ENCODE data around the gene WDR90.

Gene WDR90

DNA sequence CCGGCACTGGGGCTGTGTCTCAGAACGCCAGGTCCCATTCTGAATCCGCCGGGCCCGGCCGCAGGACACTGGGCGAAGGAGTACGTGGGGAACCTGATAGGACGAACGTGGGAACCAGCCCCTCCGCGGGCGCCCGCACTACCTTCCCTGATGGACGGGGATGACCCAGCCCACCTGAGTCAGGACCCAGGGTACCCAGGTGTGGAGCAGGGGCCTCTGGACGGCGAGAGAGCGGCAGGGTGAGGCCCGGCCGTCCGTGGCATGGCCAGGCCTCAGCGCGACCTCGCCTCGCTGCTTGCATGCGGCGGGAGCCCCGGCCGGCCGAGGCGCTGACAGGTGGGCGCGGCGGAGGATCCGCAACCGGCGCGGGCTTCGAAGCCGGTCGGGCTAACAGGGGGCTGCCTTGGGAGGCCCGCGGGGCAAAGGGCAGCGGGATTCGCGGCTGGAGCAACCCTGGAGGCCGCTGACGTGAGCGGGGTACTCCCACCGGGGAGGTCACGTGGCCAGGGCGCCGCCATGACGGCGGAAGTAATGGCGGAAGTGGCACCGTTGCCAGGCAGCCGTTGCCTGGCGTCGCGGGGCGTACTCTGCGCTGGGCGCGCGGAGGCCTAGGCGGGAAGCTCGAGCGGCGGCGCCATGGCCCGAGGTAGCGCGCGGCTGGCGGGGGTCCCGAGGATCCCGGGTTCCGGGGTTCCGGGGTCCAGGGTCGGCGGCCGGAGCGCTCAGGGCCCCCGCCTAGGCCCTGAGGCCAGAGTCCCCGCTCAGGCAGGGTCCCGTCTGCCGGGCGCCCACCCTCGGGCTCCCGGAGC lies at the start of gene WDR90:
Gene WDR90 (plus strand): TSS at position 585 of the 809 bp plus-strand sequence. CDS start 52 bp downstream, at position 637.
- DNase-seq = peak; percentile 51

DNA sequence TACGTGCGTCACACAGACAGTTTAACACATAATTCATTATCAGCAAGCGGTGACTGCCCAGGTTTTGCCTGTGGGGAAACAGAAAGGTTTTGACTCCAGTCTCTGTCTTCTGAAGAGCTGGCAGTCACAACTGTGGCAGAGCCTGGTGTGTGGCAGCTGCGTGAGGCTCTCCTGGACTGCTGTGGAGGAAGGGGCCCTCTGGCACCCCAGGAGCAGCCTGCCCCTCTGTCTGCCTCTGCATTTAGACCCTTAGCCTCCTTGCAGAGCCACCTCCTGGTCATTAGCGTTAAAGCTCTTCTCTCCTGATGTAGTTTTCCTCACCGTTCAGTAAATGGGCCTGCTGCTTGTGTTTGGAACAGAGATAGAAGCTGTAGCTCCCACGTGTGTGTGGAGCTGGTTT lies 48.4 kb upstream of the WDR90 start:
- DNase-seq = no peak

DNA sequence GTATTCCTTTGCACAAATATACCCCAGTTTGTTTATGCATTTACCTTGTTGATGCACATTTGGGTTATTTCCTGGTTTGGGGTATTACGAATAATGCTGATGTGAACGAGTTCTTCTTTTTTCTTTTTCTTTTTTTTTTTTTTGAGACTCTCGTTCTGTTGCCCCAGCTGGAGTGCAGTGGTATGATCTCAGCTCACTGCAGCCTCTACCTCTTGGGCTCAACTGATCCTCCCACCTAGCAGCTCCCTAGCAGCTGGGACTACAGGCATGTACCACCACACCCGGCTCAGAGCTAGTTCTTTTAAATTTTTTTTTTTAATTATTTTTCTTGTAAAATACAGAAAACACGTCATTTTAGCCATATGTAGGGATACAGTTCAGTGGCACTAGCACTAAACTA lies 45.2 kb upstream of the WDR90 start:
- no peak for DNase-seq

DNA sequence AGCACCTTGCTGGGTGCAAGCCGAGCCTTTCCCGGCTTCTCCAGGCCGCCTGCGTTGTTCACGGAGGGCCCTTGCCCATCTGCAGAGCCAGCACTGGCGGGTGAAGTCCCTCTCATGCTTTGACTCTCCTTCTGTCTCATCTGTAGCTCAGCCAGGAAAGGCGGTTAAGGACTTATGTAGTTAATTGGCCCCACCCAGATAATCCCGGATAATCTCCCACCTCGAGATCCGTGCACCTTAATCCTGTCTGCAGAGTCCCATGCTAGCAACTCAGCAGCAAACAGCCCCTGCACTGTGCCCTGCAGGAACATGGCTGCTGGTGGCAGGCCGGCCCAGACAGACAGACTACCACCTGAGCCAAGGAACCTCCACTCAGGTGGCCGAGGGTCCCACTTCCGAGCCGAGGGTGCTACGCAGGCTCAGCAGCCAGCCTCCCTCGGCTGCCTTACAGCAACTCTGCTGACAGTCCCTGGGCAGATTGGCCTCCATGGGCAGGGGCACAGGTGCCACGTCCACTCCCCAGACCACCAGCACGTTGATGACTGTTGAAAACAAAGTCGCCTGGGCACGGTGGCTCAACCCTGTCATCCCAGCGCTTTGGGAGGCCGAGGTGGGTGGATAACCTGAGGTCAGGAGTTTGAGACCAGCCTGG lies 42.4 kb upstream of the WDR90 start:
- peak; percentile 95 for DNase-seq

DNA sequence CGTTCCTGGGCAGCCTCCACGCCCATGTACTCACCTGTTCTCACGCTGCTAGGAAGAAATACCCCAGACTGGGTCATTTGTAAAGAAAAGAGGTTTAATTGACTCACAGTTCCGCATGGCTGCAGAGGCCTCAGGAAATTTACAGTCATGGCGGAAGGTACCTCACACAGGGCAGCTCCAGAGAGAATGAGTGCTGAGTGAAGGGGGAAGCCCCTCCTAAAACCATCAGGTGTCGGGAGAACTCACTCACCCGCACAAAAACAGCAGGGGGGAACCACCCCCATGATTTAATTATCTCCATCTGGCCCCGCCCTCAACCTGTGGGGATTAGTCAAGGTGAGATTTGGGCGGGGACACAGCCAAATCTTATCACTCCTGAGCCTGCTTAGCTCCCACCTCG lies 41.1 kb upstream of the WDR90 start:
- no peak for DNase-seq

DNA sequence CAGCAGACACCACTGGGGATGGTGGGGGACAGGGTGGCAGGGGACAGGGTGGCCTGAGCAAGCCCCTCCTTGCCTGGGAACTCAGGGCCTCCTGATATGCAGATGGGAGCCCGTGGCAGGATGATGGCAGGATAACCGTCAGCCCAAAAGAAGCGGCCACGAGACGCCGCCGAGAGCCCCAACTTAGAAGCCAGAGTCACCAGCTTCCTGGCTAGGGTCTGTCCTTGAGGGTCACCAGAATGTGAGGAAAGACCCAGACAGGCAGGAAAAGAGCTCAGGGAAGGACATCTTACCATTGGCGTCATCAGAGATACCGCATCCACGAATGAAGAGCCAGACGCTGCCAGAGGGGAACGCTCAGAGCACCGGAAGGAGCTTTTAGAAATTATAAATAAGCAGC lies 39.8 kb upstream of the WDR90 start:
- no peak for DNase-seq

DNA sequence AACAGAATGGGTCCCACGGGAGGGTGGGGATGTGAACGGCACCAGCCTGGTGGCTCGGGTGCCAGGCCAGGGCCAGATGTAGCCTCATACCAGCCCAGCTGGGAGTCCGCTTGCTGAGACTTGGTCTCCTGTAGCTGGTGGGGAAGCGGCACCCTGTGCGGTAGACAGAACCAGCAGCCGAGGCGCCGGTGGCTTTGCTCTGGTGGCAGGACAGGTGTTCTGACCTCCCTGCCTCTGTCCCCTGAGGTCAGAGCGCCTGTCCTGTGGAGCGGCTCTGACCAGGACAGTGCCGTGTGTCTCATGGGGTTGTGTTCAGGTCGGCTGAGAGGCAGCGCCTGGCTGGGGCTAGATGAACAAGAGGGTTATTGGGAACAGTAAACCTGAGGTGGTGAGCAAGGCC lies 39.2 kb upstream of the WDR90 start:
- DNase-seq = no peak

DNA sequence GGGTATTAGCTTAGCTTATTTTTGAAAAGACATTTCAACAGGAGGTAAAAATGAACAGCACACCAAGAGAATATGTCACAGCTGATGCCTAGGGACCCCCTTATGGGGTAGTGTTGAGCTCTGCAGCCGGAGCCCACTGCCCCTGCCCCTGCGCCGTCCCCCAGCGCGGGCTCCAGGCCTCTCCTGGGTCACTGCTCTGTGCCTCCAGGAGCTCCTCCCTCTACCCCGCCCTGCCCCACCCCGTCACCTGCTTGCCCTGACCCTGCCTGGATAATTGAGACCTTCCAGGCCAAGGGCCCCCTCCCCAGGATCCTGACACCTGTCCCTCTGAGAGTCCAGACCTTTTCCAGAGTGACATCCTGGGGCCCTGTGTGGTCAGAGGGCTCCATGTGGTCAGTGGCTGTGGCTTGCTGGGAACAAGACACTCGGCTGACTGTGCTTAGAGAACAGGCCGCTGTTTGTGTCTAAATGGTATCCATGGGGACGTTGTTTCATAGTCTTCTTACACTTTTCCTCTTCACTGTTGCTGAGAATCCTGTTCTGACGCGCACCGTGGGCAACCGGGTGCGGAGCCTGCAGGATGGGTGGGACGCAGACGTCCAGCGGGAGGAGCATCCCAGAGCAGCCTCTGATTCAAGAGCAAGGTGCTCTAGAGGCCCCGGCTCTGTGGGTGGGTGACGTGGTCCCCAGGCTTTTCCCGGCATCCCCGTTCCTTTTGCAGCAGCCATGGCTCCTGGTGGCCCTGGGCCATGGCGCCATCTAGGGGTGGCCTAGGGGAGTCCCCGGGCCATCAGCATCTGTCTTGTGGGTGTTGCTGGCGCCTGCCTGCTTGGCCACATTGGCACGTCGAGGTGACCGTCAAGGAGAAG lies 38.4 kb upstream of the WDR90 start:
- DNase-seq = no peak

DNA sequence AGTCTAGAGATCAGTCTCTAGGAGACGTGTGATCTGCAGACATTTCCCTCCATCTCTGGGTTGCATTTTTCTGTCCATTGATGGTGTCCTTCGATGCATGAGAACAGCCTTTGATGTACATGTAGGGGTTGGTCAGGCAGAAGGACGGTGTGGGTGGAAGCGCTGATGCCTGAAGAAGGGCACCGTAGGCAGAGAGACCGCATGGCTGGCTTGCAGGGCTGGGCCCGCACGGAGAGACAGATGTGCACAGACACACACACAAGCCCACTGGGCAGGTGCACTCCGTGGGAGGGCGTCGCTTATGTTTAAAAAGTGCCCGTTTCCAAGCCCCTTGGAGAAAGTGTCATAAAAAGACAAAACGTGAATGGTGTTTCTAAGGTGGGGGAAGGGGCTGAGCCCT lies 34.0 kb upstream of the WDR90 start:
- DNase-seq = no peak

DNA sequence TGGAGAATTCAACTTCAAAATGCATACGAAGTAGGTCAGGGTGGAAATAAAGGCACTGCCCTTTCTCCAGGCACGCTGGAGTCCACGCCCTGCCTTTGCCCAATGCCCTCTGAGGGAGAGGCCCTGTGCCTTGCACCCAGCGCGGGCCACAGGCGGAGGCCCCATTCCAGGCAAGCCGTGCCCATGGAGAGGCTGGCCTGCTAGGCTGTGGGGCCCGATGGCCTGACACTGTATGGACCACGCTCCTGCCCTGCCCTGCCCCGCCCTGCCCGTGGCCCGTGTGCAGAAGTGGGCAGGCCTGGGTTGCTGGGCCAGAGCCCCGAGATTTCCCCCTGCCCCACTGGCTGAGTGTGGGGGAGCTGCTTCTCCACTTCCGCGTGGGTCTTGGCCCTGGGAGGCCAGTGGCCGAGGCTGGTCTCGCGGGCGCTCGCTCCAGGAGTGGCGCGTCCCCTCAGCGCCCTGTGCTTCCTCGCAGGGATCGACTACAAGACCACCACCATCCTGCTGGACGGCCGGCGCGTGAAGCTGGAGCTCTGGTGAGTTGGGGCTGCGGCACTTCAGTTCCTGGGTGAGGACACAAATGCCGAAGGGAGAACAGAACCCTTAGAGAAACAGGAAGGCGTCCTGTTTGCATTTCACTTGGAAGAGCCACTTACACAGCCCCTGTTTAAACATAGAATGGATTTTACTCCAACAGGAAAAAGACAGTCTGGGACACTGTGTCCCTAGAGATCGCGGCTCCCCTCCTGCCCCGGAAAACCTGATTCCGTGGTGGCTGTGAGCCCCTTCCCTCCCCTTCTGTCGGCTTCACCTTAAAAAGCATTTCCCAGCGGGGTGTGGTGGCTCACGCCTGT lies 32.2 kb upstream of the WDR90 start:
- no peak for DNase-seq

DNA sequence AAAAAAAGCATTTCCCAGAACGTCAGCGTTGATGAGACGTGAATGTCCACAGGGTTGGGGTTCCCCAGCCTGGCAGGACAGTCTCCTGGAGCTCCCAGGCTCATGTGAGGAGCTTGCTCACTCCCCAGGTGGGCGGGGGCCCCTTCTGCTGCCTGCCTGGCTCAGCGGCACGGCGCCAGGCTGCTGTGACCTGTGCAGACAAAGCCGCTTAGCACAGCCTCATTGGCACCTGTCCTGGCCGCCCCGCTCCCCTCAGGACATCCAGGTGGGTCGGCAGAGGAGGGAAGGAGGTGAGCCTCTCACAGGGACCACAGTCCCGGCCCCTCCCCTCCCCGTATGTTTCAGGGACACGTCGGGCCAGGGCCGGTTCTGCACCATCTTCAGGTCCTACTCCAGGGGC lies 31.3 kb upstream of the WDR90 start:
- no peak for DNase-seq

DNA sequence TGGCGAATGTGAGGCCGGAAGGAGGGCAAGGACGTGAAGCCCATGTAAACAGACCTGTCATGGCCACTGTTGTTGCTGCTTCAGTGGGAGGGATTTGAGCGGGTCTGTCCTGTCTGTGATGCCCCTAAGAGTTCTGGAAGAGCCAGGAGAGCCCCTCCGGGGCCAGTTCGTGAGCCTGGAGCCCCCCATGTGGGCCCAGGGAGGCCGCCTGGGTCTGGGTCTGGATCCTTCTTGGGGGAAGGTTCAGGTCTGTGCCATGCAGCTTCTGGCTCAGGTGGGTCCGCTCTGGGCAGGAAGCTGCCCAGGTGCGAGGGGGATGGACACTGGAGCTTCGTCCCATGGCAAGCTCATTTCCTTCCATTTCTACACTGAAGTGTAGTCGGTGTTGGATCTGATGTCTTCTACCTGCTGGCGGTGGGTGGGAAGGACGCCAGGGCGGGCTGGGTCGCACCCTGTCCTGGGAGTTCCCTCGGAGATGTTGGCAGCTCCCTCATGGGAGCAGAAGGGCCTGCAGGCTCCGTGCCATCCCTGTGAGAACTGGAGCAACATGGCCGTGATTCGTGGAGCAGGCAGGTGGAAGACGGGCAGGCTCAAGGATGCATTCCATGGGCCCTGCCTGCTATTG lies 29.6 kb upstream of the WDR90 start:
- no peak for DNase-seq

DNA sequence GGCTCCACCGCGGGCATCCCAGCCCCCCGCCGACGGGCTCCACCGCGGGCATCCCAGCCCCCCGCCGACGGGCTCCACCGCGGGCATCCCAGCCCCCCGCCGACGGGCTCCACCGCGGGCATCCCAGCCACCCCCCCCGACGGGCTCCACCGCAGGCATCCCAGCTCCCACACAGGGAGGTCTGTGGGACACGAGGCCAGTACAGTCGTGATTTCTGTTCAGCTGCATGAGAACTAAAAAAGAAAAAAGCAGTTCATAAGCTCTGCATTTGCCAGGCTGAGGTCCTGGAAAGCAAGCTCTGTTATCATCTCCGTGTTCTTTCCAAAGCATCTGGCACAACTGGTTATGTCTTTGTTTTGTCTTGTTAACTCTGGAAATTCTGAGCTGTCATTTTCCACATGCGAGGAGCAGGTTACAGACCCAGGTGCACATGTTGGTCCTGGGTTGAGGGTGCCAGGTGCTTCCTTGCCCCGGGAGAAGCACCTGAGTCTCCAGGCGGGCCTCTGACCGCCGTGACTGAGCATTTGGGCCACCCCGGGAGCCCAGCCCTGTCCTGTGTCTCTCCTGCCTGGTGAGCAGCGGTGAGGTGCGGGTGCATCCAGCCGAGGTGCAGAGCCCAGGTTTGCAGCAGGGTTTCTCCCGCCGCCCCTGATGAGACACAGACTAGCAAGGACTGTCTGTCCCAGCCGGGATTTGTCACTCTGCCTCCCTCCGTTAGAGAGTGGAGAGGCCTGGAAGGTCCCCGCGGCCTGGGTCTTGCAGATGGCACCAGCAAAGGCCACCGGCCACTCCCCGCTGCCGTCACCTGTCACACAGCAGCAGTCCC lies 28.3 kb upstream of the WDR90 start:
- no peak for DNase-seq

DNA sequence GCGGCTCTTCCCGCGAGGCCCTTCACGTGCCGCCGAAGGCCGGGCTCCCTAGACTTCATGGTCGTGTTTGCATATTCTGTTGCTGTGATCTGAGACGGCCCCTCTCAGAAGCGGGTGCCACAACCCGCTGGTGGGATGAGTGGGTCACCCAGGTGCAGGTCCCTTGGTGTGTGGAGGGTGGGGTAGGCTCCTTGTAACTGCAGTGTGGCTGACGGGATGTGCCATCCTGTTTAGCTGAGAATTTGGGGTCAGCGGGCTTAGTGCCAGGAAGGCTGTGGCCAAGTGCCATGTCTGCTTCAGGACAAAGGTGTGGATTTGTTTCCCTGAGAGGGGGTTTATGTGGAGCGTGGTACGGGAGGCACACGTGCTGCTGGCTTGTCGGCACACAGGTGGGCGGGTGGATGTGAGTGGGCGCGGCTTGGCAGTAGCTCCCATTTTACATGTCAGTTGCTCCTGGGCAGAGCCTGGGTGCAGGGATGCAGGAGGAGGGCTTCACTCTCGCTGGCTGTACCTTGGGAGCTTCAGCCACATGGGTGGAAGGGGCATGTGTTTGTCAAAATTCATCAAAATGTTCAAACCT lies 27.5 kb upstream of the WDR90 start:
- no peak for DNase-seq

DNA sequence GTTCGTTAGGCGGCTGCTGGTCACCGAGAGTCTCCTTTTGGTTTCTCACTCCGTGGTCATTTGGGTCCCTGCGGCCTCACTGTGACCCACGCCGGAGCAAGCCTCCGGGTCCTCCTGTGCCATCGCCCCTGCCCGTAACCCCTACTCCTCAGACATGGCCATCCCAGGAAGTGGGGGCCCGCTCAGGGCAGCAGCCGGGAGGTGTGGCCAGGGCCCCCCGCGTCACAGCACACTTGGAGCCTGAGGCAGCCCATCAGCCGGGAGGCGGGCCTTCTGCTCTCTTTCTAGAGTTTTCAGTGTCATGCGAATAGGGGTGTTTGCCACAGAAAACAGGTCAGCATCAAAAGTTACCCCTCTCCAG lies 26.3 kb upstream of the WDR90 start:
- no peak for DNase-seq

DNA sequence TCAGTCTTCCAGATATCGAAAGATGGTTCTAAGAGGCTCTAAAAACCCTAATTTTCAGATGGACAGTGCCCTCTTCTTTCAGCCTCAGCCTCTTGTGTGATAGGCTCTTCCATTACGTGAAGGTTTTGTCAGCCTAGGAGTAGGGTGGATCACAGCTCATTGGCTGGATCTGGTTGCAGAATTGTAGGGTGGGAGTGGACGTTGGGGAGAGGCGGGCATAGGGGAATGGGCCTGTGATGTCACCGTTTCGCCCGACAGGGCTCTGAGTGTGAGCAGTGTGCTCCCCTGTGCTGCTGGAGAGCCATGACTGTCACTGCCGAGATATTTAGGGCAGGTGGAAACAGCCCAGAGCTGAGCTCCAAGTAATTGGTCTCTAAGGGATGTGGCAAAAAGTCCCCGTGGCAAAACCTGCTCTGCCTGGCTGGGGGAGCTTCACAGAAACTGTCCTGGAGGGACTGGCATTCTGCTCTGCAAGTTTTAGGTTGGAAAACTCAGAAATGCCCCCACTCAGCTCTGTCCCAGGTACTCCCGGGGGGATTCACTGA lies 24.6 kb upstream of the WDR90 start:
- DNase-seq = no peak

DNA sequence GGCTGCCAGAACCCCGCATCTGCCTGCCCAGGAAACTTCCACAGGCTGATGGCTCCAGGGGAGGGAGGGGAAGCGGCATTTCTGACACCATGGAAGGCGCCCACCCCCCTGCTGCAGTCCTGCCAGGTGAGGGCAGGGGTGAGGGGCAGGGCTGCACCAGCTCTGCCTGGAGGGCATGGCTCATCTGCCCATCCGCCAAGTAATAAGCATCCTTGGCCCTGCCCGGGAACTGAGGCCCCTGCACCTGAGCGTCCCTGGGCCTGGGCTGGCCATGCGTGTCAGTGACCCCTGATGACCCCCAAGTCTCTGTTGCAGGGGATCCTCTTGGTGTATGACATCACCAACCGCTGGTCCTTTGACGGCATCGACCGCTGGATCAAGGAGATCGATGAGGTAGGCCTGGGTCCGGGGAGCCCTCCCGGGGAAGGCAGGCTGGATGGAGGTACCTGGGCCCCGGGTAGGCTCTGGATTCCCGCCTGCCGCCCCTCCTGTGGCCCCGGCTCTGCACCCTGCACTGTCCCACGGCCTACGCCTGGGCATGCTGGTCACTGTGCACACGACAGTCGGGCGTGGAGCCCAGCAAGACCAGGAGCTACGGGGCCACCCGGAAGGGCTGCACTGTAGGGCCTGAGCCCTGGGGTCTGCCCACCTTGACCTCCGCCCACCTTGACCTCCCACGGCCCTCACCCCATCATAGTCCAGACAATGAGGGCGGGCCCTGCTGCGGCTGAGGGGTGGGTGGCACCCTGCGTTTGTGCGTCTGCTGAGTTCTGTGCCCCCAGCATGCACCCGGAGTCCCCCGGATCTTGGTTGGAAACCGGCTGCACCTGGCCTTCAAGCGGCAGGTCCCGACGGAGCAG lies 23.8 kb upstream of the WDR90 start:
- DNase-seq = no peak

DNA sequence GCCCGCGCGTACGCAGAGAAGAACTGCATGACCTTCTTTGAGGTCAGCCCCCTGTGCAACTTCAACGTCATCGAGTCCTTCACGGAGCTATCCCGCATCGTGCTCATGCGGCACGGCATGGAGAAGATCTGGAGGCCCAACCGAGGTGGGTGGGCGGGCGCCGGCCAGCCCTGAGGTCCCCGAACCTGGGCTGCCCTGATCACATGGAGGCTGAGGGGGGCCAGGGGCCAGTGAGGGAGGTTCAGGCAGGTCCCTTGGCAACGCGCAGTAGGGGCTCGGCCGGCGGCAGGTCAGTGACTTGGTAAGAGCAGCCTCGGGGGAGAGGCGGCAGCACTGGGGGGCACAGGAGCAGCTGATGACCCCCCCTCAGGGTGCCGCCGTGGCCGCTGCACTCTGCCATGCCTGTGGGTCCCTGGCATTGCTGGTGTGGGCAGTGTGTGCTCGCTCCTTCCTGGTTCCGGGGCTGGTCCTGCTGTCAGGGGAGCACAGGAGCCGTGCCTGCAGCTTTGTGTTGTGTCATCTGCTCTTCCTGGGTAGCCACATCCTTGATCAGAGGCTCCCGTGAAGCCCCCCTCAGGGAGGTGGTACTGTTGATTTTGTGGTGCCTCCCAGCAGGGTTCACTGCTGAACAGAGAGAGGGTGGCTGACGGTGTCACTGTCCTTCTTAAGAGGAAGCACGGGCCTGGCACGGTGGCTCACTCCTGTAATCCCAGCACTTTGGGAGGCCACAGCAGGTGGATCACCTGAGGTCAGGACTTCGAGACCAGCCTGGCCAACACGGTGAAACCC lies 23.0 kb upstream of the WDR90 start:
- no peak for DNase-seq
